ENCODE results near the gene CHST8.
"Not testable (repeated sequence)": the region's sequence is repeated elsewhere in the genome, so short reads cannot be mapped to it uniquely, and the experiment has no call there.

CHST8 gene

DNA sequence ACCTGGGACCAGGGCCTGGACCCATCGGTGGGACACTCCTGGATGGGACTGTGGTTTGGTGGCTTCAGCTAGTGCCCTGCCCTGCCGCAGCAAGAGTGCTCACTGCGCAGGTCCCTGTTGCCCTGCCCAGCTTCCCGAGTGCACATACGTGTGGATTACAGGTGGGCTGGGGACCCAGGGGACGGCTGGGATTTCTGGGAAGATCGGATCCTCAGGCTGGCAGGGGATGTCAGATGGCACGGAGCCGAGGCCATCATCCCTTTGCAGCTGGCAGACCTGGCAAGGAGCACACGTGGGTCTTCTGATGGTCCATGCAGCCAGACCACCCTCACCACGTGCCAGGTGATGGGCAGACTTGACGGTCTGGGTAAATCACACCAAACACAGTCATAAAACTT is 69.3 kb downstream of the CHST8 start:
- H3K27ac ChIP-seq (ENCODE audit: low read depth, low read length), result no peak overlapping the region
- H3K36me3 ChIP-seq (ENCODE audit: control insufficient read depth, low read length), result no peaks in the 10 kb centered on the region
- H4K20me1 ChIP-seq (ENCODE audit: control insufficient read depth, insufficient read depth, low read depth, low read length), result no peaks in the 10 kb centered on the region
- H3K4me2 ChIP-seq (ENCODE audit: low read length), result no peak overlapping the region
- no peaks in the 10 kb centered on the region for H3K4me1 ChIP-seq (ENCODE audit: control insufficient read depth, low read length)
- no peak for TF ChIP-seq EZH2phosphoT487 (IDR thresholded peaks at IDR 0.05; ENCODE audit: borderline replicate concordance, low read length)
- TF ChIP-seq, protein P1, sequence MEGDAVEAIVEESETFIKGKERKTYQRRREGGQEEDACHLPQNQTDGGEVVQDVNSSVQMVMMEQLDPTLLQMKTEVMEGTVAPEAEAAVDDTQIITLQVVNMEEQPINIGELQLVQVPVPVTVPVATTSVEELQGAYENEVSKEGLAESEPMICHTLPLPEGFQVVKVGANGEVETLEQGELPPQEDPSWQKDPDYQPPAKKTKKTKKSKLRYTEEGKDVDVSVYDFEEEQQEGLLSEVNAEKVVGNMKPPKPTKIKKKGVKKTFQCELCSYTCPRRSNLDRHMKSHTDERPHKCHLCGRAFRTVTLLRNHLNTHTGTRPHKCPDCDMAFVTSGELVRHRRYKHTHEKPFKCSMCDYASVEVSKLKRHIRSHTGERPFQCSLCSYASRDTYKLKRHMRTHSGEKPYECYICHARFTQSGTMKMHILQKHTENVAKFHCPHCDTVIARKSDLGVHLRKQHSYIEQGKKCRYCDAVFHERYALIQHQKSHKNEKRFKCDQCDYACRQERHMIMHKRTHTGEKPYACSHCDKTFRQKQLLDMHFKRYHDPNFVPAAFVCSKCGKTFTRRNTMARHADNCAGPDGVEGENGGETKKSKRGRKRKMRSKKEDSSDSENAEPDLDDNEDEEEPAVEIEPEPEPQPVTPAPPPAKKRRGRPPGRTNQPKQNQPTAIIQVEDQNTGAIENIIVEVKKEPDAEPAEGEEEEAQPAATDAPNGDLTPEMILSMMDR (IDR thresholded peaks at IDR 0.05; ENCODE audit: low read depth, low read length, poor library complexity, severe bottlenecking), result no peak
- no peaks in the 10 kb centered on the region for H3K27me3 ChIP-seq (ENCODE audit: control insufficient read depth, low read length)
- H3K4me3 ChIP-seq (ENCODE audit: low read length), result no peak overlapping the region
- H3K9me2 ChIP-seq (replicated peaks; ENCODE audit: control insufficient read depth, low read length), result no peaks in the 10 kb centered on the region
- no peaks in the 10 kb centered on the region for H3F3A ChIP-seq (ENCODE audit: control insufficient read depth, insufficient read depth)
- H3K9me3 ChIP-seq (ENCODE audit: control insufficient read depth, insufficient read depth, low read length), result no peaks in the 10 kb centered on the region
- no peaks in the 10 kb centered on the region for H3K79me2 ChIP-seq (ENCODE audit: control insufficient read depth, low read length)

- no peaks in the 10 kb centered on the region for H4K20me1 ChIP-seq (ENCODE audit: control insufficient read depth, insufficient read depth, low read depth, low read length)
- H3K27ac ChIP-seq (ENCODE audit: low read depth, low read length), result no peak overlapping the region
- TF ChIP-seq, protein P1 (IDR thresholded peaks at IDR 0.05; ENCODE audit: low read depth, low read length, poor library complexity, severe bottlenecking), result no peak
- TF ChIP-seq EZH2phosphoT487 (IDR thresholded peaks at IDR 0.05; ENCODE audit: borderline replicate concordance, low read length), result no peak
- no peak overlapping the region for H3K4me2 ChIP-seq (ENCODE audit: low read length)
- H3K9me2 ChIP-seq (replicated peaks; ENCODE audit: control insufficient read depth, low read length), result no peaks in the 10 kb centered on the region
- no peaks in the 10 kb centered on the region for H3K79me2 ChIP-seq (ENCODE audit: control insufficient read depth, low read length)
- H3K4me3 ChIP-seq (ENCODE audit: low read length), result no peak overlapping the region
- no peaks in the 10 kb centered on the region for H3K4me1 ChIP-seq (ENCODE audit: control insufficient read depth, low read length)
- no peaks in the 10 kb centered on the region for H3F3A ChIP-seq (ENCODE audit: control insufficient read depth, insufficient read depth)
- no peaks in the 10 kb centered on the region for H3K36me3 ChIP-seq (ENCODE audit: control insufficient read depth, low read length)
- no peaks in the 10 kb centered on the region for H3K27me3 ChIP-seq (ENCODE audit: control insufficient read depth, low read length)
- H3K9me3 ChIP-seq (ENCODE audit: control insufficient read depth, insufficient read depth, low read length), result no peaks in the 10 kb centered on the region
Measured at GRCh38 chr19:33691736-33692135, 70.0 kb downstream of the CHST8 start.

DNA sequence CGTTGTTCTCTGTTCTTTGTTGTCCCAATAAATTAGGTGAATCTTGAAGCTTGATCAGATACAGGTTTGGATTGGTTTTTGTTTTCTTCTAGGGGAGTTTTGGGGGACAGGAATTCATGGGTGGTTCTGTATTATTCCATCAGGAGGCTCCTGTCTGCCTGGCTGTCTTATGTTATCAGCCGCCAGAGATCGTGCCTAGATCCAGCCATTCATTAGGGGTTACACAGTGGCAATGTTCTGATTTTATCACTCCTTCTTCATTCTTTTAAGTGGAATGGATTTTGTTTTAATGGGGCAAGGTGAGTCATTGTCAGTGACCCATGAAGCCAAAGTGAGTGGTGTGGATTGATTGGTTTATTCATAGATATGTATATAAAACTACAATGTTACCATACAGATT is 71.9 kb downstream of the CHST8 start:
- Histone ChIP-seq H3K4me3 (ENCODE audit: low read length) (no peak overlapping the region), H3K9me2 (replicated peaks; ENCODE audit: control insufficient read depth, low read length) (no peaks in the 10 kb centered on the region), H3K4me2 (ENCODE audit: low read length) (no peak overlapping the region), H3K36me3 (ENCODE audit: control insufficient read depth, low read length) (no peaks in the 10 kb centered on the region), H4K20me1 (ENCODE audit: control insufficient read depth, insufficient read depth, low read depth, low read length) (no peaks in the 10 kb centered on the region), H3K79me2 (ENCODE audit: control insufficient read depth, low read length) (no peaks in the 10 kb centered on the region), H3K4me1 (ENCODE audit: control insufficient read depth, low read length) (no peaks in the 10 kb centered on the region), H3K27ac (ENCODE audit: low read depth, low read length) (no peak overlapping the region), H3F3A (ENCODE audit: control insufficient read depth, insufficient read depth) (no peaks in the 10 kb centered on the region), H3K9me3 (ENCODE audit: control insufficient read depth, insufficient read depth, low read length) (no peaks in the 10 kb centered on the region), H3K27me3 (ENCODE audit: control insufficient read depth, low read length) (no peaks in the 10 kb centered on the region)
- TF ChIP-seq, protein P1 (IDR thresholded peaks at IDR 0.05; ENCODE audit: low read depth, low read length, poor library complexity, severe bottlenecking), result no peak
- no peak for TF ChIP-seq EZH2phosphoT487 (IDR thresholded peaks at IDR 0.05; ENCODE audit: borderline replicate concordance, low read length)

DNA sequence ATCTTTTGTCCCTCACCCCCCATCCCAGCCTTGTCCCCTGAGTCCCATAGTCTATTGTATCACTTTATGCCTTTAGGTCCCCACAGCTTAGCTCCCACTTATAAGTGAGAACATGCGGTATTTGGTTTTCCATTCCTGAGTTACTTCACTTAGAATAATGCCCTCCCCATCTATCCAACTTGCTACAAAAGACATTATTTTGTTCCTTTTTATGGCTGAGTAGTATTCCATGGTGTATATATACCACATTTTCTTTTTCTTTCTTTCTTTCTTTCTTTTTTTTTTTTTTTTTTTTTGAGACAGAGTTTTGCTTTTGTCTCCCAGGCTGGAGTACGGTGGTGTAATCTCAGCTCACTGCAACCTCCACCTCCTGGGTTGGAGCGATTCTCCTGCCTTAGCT is 73.8 kb downstream of the CHST8 start:
- not testable (repeated sequence) for H3K4me3 ChIP-seq (ENCODE audit: low read length); H3K9me3 ChIP-seq (ENCODE audit: control insufficient read depth, insufficient read depth, low read length); H3K79me2 ChIP-seq (ENCODE audit: control insufficient read depth, low read length); H3K9me2 ChIP-seq (replicated peaks; ENCODE audit: control insufficient read depth, low read length); H3K27ac ChIP-seq (ENCODE audit: low read depth, low read length); H3K4me2 ChIP-seq (ENCODE audit: low read length); H4K20me1 ChIP-seq (ENCODE audit: control insufficient read depth, insufficient read depth, low read depth, low read length); H3F3A ChIP-seq (ENCODE audit: control insufficient read depth, insufficient read depth); H3K4me1 ChIP-seq (ENCODE audit: control insufficient read depth, low read length); H3K27me3 ChIP-seq (ENCODE audit: control insufficient read depth, low read length); H3K36me3 ChIP-seq (ENCODE audit: control insufficient read depth, low read length)

Data from DOHH2 (cell line).